ENCODE data around the gene CDC42EP4.

DNA sequence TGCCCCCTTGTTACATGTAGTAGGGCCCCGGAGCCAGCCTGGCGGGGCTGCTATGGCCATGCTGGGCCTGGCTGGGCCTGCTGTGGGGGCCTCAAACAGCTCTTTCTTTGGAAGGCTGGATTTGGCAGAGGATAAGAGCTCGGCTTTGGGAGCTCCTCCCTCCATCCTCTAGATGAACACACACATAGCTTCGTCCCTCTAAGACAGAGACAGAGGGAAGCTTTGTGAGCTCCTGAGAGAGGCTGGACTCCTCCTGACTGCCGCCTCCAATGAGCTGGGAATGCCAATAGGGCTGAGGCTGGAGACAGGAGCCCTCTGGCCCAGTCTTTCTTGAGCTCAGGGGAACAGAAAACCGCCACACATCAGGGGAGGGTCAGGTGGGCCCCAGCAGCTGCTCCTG is 37.3 kb upstream of the CDC42EP4 start:
- TF ChIP-seq, protein P1, sequence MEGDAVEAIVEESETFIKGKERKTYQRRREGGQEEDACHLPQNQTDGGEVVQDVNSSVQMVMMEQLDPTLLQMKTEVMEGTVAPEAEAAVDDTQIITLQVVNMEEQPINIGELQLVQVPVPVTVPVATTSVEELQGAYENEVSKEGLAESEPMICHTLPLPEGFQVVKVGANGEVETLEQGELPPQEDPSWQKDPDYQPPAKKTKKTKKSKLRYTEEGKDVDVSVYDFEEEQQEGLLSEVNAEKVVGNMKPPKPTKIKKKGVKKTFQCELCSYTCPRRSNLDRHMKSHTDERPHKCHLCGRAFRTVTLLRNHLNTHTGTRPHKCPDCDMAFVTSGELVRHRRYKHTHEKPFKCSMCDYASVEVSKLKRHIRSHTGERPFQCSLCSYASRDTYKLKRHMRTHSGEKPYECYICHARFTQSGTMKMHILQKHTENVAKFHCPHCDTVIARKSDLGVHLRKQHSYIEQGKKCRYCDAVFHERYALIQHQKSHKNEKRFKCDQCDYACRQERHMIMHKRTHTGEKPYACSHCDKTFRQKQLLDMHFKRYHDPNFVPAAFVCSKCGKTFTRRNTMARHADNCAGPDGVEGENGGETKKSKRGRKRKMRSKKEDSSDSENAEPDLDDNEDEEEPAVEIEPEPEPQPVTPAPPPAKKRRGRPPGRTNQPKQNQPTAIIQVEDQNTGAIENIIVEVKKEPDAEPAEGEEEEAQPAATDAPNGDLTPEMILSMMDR (IDR thresholded peaks at IDR 0.05), result no peak
- TF ChIP-seq POLR2A (IDR thresholded peaks at IDR 0.05), result no peak
